Panc1 (cell line): ENCODE measurements around the gene HNF1A. TPM values are rescaled to one million over a fixed set of nuclear protein-coding genes. Genes with fewer than 3 reads are reported as not detected.

Experiments
- ATAC-seq: fragments of 200-7000 bp; cut with Tn5 transposase; 2 replicates; pipeline ENCODE4 v1.9.1; 2020; ENCODE audit warnings: mild to moderate bottlenecking, moderate library complexity
- BruUV-seq: library from RNA; stranded (reverse); fragments of 400-500 nt; replicated peaks from 2 replicates; lab custom pipeline; 2021; lab: Mats Ljungman, UMichigan
- CTCF ChIA-PET: fragments of 300-600 bp; sonication (Branson Sonifier 250); formaldehyde crosslinking; loops from one replicate; lab custom pipeline; 2022; ENCODE audit warnings: antibody characterized with exemption; lab: Charles Lee
- POLR2A ChIA-PET: fragments of 300-600 bp; sonication (Branson Sonifier 250); formaldehyde crosslinking; loops from one replicate; lab custom pipeline; 2022; ENCODE audit warnings: antibody characterized with exemption; lab: Charles Lee
- DNase-seq: peaks from one replicate; pipeline ENCODE4 v3.0.0-alpha.2; 2010; ENCODE audit warnings: low read depth, low spot score
- H3K27ac ChIP-seq: 2 replicates; pipeline ENCODE4 v1.5.1; 2011; ENCODE audit warnings: mild to moderate bottlenecking, low read length, inconsistent platforms
- H3K27me3 ChIP-seq: fragments of 200-500 bp; sonication (Bioruptor generic); 2 replicates; pipeline ENCODE4 v1.6.0; 2014; ENCODE audit warnings: low read length, inconsistent platforms; ENCODE audit not compliant: control insufficient read depth, insufficient read depth
- H3K36me3 ChIP-seq: fragments of 200-500 bp; sonication (Bioruptor generic); 2 replicates; pipeline ENCODE4 v1.5.1; 2014; ENCODE audit warnings: inconsistent platforms, mild to moderate bottlenecking, low read length, moderate library complexity; ENCODE audit not compliant: control insufficient read depth, insufficient read depth
- H3K4me1 ChIP-seq: 2 replicates; pipeline ENCODE4 v1.5.1; 2011; ENCODE audit warnings: inconsistent platforms, mild to moderate bottlenecking, low read length, moderate library complexity; ENCODE audit not compliant: control insufficient read depth, insufficient read depth
- H3K4me3 ChIP-seq, 2 experiments: 2 replicates each; pipeline ENCODE4 v1.5.1; 2011 to 2012; ENCODE audit warnings: low read depth in 2 of 2, low read length in 2 of 2, mild to moderate bottlenecking in 2 of 2, inconsistent platforms in 1 of 2, moderate library complexity in 1 of 2
- H3K9me3 ChIP-seq: fragments of 200-500 bp; sonication (Bioruptor generic); 2 replicates; pipeline ENCODE4 v1.5.1; 2014; ENCODE audit warnings: low read depth, mild to moderate bottlenecking, inconsistent platforms, low read length, moderate library complexity; ENCODE audit not compliant: control insufficient read depth, insufficient read depth
- POLR2AphosphoS5 ChIP-seq: IDR thresholded peaks from 2 replicates; pipeline ENCODE4 v1.6.1; 2012; ENCODE audit warnings: mild to moderate bottlenecking, low read depth, low read length, moderate library complexity
- SIN3A ChIP-seq: IDR thresholded peaks from 2 replicates; pipeline ENCODE4 v1.6.1; 2012; ENCODE audit warnings: low read depth, mild to moderate bottlenecking, low read length, moderate library complexity, borderline replicate concordance; ENCODE audit not compliant: insufficient read depth
- TCF7L2 ChIP-seq: IDR thresholded peaks from 2 replicates; pipeline ENCODE4 v1.6.1; 2011; ENCODE audit warnings: mild to moderate bottlenecking, low read depth, low read length, inconsistent platforms
- in situ Hi-C: cut with HindIII; loops from 2 replicates; pipeline ENCODE4 v1.10.0; 2016; ENCODE audit warnings: low sequenced_read_pairs, low pct_unique_long_range_greater_than_20kb
- intact Hi-C: fragments of 100-400 bp; cut with micrococcal nuclease; formaldehyde crosslinking; loops from one replicate; pipeline ENCODE4 v1.10.0; 2022; ENCODE audit not compliant: unreplicated experiment
- total RNA-seq: library from RNA; stranded (reverse); gene quantifications from one replicate; pipeline ENCODE4 v1.2.1, GENCODE V29; 2021; ENCODE audit not compliant: unreplicated experiment
- TF ChIP-seq, protein P1 (sequence below): fragments of 450-650 bp; IDR thresholded peaks from 2 replicates; pipeline ENCODE4 v1.5.1; 2017; ENCODE audit warnings: mild to moderate bottlenecking
- TF ChIP-seq, protein P2 (sequence below), 2 experiments: IDR thresholded peaks; 2 replicates each; pipeline ENCODE4 v1.6.1; 2011 to 2012; ENCODE audit warnings: low read depth in 2 of 2, control low read depth in 1 of 2, low read length in 1 of 2, mild to moderate bottlenecking in 1 of 2, moderate library complexity in 1 of 2; ENCODE audit not compliant: insufficient read depth in 1 of 2

HNF1A gene
- total RNA-seq, 1 experiment from 2014 or later, result 0.26 TPM

DNA sequence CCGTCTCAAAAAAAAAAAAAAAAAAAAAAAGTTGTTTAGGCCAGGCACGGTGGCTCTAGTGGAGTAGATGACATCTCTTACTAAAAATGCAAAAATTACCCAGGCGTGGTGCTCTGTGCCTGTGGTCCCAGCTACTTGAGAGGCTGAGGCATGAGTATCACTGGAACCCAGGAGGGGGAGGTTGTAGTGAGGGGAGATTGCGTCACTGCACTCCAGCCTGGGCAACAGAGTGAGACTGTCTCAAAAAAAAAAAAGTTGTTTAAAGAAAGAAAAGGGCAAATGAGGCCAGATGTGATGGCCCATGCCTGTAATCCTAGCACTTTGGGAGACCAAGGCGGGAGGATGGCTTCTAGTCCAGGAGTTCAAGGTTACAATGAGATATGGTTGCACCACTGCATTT is 37.5 kb upstream of the HNF1A start:
- H3K36me3 ChIP-seq, result no peaks in the 10 kb centered on the region
- no peak overlapping the region for H3K27ac ChIP-seq
- H3K4me3 ChIP-seq, result no peak overlapping the region
- H3K4me1 ChIP-seq, result no peaks in the 10 kb centered on the region
- CTCF ChIA-PET, result interaction anchor here (0.7 kb wide), 1 partner anchor 405 kb away, joined by 7 read pairs; no protein-coding TSS in a partner anchor
- in situ Hi-C loops (no loop called here), intact Hi-C loops (no loop called here)
- ATAC-seq (no peak), DNase-seq (no peak)
- BruUV-seq, result no TSS peak
- POLR2A ChIA-PET, result no interaction called here
- H3K9me3 ChIP-seq, result no peaks in the 10 kb centered on the region
- H3K27me3 ChIP-seq, result no peaks in the 10 kb centered on the region
- TF ChIP-seq SIN3A (no peak), TCF7L2 (no peak), POLR2AphosphoS5 (no peak)
- TF ChIP-seq, protein P1, sequence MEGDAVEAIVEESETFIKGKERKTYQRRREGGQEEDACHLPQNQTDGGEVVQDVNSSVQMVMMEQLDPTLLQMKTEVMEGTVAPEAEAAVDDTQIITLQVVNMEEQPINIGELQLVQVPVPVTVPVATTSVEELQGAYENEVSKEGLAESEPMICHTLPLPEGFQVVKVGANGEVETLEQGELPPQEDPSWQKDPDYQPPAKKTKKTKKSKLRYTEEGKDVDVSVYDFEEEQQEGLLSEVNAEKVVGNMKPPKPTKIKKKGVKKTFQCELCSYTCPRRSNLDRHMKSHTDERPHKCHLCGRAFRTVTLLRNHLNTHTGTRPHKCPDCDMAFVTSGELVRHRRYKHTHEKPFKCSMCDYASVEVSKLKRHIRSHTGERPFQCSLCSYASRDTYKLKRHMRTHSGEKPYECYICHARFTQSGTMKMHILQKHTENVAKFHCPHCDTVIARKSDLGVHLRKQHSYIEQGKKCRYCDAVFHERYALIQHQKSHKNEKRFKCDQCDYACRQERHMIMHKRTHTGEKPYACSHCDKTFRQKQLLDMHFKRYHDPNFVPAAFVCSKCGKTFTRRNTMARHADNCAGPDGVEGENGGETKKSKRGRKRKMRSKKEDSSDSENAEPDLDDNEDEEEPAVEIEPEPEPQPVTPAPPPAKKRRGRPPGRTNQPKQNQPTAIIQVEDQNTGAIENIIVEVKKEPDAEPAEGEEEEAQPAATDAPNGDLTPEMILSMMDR, result no peak
- TF ChIP-seq, protein P2, sequence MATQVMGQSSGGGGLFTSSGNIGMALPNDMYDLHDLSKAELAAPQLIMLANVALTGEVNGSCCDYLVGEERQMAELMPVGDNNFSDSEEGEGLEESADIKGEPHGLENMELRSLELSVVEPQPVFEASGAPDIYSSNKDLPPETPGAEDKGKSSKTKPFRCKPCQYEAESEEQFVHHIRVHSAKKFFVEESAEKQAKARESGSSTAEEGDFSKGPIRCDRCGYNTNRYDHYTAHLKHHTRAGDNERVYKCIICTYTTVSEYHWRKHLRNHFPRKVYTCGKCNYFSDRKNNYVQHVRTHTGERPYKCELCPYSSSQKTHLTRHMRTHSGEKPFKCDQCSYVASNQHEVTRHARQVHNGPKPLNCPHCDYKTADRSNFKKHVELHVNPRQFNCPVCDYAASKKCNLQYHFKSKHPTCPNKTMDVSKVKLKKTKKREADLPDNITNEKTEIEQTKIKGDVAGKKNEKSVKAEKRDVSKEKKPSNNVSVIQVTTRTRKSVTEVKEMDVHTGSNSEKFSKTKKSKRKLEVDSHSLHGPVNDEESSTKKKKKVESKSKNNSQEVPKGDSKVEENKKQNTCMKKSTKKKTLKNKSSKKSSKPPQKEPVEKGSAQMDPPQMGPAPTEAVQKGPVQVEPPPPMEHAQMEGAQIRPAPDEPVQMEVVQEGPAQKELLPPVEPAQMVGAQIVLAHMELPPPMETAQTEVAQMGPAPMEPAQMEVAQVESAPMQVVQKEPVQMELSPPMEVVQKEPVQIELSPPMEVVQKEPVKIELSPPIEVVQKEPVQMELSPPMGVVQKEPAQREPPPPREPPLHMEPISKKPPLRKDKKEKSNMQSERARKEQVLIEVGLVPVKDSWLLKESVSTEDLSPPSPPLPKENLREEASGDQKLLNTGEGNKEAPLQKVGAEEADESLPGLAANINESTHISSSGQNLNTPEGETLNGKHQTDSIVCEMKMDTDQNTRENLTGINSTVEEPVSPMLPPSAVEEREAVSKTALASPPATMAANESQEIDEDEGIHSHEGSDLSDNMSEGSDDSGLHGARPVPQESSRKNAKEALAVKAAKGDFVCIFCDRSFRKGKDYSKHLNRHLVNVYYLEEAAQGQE (IDR thresholded peaks at IDR 0.05; ENCODE audit: insufficient read depth in 1 of 2, low read depth in 2 of 2, low read length in 1 of 2), result no peak

DNA sequence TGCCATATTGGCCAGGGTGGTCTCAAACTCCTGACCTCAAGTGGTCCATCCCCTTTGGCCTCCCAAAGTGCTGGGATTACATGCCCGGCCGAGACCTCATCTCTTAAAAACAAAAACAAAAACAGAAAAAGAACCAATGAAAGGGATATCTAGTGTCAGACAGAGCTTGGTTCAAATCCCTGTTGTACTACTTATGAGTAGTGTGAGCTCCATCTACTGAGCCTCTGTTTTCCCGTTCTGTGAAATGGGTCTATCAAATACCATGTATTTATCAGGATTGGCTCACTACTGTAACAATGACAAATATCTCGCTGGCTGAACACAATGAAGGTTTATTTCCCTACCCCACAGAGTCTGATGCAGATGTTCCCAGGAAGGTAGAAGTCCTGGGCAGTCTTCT is 36.9 kb upstream of the HNF1A start:
- Histone ChIP-seq H3K27ac (no peak overlapping the region), H3K36me3 (no peaks in the 10 kb centered on the region), H3K9me3 (no peaks in the 10 kb centered on the region), H3K4me1 (no peaks in the 10 kb centered on the region), H3K27me3 (no peaks in the 10 kb centered on the region), H3K4me3 (no peak overlapping the region)
- ChIA-PET CTCF (no interaction called here), POLR2A (no interaction called here)
- ATAC-seq (no peak), DNase-seq (no peak)
- intact Hi-C loops, result no loop called here
- TF ChIP-seq, protein P2 (IDR thresholded peaks at IDR 0.05; ENCODE audit: insufficient read depth in 1 of 2, low read depth in 2 of 2, low read length in 1 of 2), result no peak
- no peak for TF ChIP-seq TCF7L2
- no peak for TF ChIP-seq SIN3A
- TF ChIP-seq, protein P1, result no peak
- TF ChIP-seq POLR2AphosphoS5, result no peak
- in situ Hi-C loops, result no loop called here
- no TSS peak for BruUV-seq
